Measurements from ENCODE around the gene CCR7. TPM values are rescaled to one million over a fixed set of nuclear protein-coding genes. Genes with fewer than 3 reads are reported as not detected.
A peak's percentile ranks its signal among the peaks of the same experiment; 100 is the strongest.

The CCR7 gene
- total RNA-seq, 4 donors from 2014 or later: 1.2 TPM; not detected in 3

DNA sequence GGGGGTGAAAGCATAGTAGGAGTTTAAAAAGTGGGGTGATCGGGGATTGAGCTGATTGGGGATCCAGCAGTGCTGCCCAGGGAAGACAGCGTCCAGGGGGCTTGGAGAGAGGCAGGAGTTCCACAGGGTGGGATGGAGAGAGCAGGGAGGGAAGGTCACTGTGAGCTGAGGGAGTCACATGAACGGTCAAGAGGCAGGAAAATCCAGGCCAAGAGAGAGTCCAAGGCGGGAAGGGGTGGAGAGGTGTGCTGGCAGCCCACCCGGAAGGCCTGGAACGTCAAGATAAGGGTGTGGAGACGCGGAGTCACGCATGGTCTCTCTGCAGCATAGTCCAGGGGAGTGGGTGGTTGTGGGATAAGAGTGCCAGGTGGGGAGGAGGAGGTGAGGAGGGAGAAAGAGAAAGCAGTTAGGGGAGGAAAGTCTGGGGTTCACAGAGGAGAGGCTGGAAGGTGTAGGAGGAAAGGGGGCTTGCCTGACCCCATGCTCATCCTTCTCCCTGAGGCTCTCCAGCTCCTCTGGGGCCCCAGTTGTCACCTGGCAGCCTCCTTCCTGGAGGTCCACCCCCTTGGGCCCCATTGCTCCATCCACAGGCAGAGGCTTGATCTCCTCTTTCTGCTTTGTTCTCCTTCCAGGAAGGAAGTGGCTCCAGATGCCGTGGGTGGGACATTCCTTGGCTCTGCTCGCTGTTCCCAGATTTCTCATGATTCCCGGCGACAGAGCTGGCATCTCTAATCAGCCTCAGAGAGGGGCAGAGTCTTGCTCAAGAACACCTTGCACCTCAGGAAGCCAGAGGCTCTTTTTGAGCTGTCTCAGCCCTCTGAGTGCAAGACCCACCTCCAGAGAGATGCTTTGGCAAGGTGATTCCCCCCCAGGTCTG, 28.7 kb downstream of the CCR7 start:
- peak in 1 of 2 donors; percentile 89 for DNase-seq (ENCODE audit: low spot score in 2 of 2)

DNA sequence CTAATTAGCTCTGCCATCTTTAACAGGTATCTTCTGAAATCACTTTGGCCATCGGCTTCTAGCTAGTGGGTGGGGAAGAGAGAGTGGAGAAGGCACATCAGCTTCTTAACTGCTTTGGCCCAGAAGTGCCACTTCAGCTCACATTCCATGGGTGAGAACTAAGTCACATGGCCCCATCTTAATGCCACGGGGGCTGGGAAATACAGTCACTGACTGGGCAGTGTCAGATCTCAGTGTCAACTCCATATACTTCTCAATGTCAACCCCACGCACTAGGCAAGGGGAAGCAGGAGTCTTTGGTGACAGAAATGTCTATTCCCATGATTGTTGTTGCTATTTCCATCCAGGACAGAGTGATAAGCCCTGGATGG, 29.4 kb downstream of the CCR7 start:
- peak in 1 of 2 donors; percentile 53 for DNase-seq (ENCODE audit: low spot score in 2 of 2)
- no peaks in the 10 kb centered on the region for H3K36me3 ChIP-seq
- H3K4me3 ChIP-seq: no peak overlapping the region
- TF ChIP-seq, protein P1, sequence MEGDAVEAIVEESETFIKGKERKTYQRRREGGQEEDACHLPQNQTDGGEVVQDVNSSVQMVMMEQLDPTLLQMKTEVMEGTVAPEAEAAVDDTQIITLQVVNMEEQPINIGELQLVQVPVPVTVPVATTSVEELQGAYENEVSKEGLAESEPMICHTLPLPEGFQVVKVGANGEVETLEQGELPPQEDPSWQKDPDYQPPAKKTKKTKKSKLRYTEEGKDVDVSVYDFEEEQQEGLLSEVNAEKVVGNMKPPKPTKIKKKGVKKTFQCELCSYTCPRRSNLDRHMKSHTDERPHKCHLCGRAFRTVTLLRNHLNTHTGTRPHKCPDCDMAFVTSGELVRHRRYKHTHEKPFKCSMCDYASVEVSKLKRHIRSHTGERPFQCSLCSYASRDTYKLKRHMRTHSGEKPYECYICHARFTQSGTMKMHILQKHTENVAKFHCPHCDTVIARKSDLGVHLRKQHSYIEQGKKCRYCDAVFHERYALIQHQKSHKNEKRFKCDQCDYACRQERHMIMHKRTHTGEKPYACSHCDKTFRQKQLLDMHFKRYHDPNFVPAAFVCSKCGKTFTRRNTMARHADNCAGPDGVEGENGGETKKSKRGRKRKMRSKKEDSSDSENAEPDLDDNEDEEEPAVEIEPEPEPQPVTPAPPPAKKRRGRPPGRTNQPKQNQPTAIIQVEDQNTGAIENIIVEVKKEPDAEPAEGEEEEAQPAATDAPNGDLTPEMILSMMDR (IDR thresholded peaks at IDR 0.05): no peak
- TF ChIP-seq EP300 (IDR thresholded peaks at IDR 0.05) (no peak), POLR2AphosphoS5 (IDR thresholded peaks at IDR 0.05) (no peak), POLR2A (IDR thresholded peaks at IDR 0.05) (no peak)
- H3K27ac ChIP-seq: peak overlapping the region; percentile 76
- WGBS: 46% methylated on average over 3 of the region's 3 CpGs
- no peaks in the 10 kb centered on the region for H3K27me3 ChIP-seq
- peaks cover 91% of the 10 kb centered on the region for H3K4me1 ChIP-seq
- no peaks in the 10 kb centered on the region for H3K9me3 ChIP-seq

More for the DNA sequence above, 28.7 kb downstream of the CCR7 start:
- Histone ChIP-seq H3K9me3 (no peaks in the 10 kb centered on the region), H3K27ac (peak overlapping the region; percentile 76), H3K4me1 (peaks cover 91% of the 10 kb centered on the region), H3K36me3 (no peaks in the 10 kb centered on the region), H3K4me3 (no peak overlapping the region), H3K27me3 (no peaks in the 10 kb centered on the region)
- 33% methylated on average over 13 of the region's 13 CpGs for WGBS
- TF ChIP-seq, protein P1 (IDR thresholded peaks at IDR 0.05): no peak
- TF ChIP-seq POLR2A (IDR thresholded peaks at IDR 0.05): no peak
- peak; percentile 53 to 95 (median 92) for TF ChIP-seq POLR2AphosphoS5 (IDR thresholded peaks at IDR 0.05)

DNA sequence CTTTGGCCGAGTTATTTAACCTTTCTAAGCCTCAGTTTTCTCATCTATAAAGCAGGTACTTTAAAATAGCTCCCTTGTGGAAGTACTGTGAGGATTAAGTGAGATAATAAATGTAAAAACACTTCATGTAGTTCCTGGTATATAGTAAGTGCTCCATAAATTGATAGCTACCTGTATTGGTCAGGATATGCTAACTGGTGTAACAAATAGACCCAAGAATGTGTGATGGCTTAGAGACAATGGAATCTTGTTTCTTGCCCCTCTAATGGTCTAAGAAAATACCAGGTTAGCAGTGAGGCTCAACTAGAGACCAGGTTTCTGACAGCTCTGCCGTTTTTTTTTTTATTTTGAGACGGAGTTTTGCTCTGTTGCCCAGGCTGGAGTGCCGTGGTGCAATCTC, 29.8 kb downstream of the CCR7 start:
- TF ChIP-seq POLR2A (IDR thresholded peaks at IDR 0.05) (no peak), EP300 (IDR thresholded peaks at IDR 0.05) (no peak), POLR2AphosphoS5 (IDR thresholded peaks at IDR 0.05) (no peak)
- TF ChIP-seq, protein P1 (IDR thresholded peaks at IDR 0.05): no peak
- peak overlapping the region; percentile 76 for H3K27ac ChIP-seq
- no peaks in the 10 kb centered on the region for H3K27me3 ChIP-seq
- H3K9me3 ChIP-seq: no peaks in the 10 kb centered on the region
- no peak overlapping the region for H3K4me3 ChIP-seq
- DNase-seq (ENCODE audit: low spot score in 2 of 2): no peak
- H3K36me3 ChIP-seq: no peaks in the 10 kb centered on the region
- H3K4me1 ChIP-seq: peaks cover 91% of the 10 kb centered on the region
- 88% methylated on average over 4 of the region's 4 CpGs for WGBS

DNA sequence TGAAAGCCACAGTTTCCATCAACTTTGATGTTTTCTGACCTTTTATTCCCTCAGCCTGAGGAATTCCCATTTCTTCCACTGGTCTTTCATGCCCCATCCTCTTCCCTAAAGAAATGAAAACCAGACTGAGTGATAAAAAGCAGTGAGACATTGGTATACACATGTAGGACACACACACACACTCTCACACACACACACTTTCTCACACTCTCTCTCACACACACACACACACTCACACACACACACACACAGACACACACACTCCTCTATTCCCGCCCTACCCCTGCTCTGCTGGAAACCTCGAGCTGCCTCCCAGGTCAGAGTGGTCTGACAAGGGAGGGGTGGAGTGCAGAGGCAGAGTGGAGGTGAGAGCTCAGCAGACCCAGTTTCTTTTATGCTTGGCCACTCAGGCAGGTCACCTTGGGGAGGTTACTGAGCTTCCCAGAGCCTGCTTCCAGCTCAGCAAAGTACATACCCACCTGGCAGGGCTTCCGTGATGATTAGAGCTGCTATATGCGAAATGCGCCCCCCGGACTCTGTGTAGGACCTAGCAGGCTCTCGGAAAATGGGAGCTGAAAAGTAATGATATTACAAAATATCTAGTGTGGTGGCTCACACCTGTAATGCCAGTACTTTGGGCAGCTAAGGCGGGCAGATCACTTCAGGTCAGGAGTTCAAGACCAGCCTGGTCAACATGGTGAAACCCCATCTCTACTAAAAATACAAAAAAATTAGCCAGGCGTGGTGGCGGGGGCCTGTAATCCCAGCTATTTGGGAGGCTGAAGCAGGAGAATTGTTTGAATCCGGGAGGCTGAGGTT, 30.7 kb downstream of the CCR7 start:
- no peak for TF ChIP-seq POLR2AphosphoS5 (IDR thresholded peaks at IDR 0.05)
- TF ChIP-seq POLR2A (IDR thresholded peaks at IDR 0.05): no peak
- no peak for TF ChIP-seq EP300 (IDR thresholded peaks at IDR 0.05)
- TF ChIP-seq, protein P1 (IDR thresholded peaks at IDR 0.05): no peak
- Histone ChIP-seq H3K36me3 (no peaks in the 10 kb centered on the region), H3K27me3 (no peaks in the 10 kb centered on the region), H3K4me3 (no peak overlapping the region), H3K27ac (peak overlapping the region; percentile 49), H3K4me1 (peaks cover 82% of the 10 kb centered on the region), H3K9me3 (no peaks in the 10 kb centered on the region)
- WGBS: 87% methylated on average over 11 of the region's 11 CpGs
- DNase-seq (ENCODE audit: low spot score in 2 of 2): peak in 1 of 2 donors; percentile 64

DNA sequence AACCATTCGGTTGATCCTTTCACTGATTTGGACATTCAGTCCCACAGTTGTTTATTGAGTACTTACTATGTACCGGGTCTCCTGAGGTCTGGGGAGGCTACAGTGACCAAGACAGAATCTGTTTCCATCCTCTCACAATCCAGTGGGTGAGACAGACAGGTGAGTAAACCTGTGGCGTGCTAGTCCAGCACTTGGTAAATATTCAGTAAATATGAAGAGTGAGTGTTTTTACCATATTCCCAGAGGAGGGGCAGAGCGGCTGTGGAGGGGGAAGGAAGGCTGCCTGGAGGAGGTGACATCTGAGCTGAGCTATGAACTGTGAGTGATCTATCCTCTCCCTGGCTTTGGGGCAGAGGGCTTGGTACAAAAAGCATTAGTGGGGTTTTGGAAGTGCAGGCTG, 31.4 kb downstream of the CCR7 start:
- DNase-seq (ENCODE audit: low spot score in 2 of 2): peak in 1 of 2 donors; percentile 42
- Histone ChIP-seq H3K36me3 (no peaks in the 10 kb centered on the region), H3K27me3 (no peaks in the 10 kb centered on the region), H3K9me3 (no peaks in the 10 kb centered on the region), H3K27ac (peak overlapping the region; percentile 49), H3K4me3 (no peak overlapping the region), H3K4me1 (peaks cover 76% of the 10 kb centered on the region)
- TF ChIP-seq, protein P1 (IDR thresholded peaks at IDR 0.05): no peak
- no peak for TF ChIP-seq EP300 (IDR thresholded peaks at IDR 0.05)
- no peak for TF ChIP-seq POLR2AphosphoS5 (IDR thresholded peaks at IDR 0.05)
- WGBS: 65% methylated on average over 4 of the region's 4 CpGs

All from suprapubic skin (tissue), 4 donors.